ENCODE data around the gene TIPRL. TPM values are rescaled to one million over a fixed set of nuclear protein-coding genes. Genes with fewer than 3 reads are reported as not detected.
A peak's percentile ranks its signal among the peaks of the same experiment; 100 is the strongest.
"Not testable (repeated sequence)": the region's sequence is repeated elsewhere in the genome, so short reads cannot be mapped to it uniquely, and the experiment has no call there.

The TIPRL gene
- total RNA-seq, 1 donor from 2014 or later: 23.8 TPM

DNA sequence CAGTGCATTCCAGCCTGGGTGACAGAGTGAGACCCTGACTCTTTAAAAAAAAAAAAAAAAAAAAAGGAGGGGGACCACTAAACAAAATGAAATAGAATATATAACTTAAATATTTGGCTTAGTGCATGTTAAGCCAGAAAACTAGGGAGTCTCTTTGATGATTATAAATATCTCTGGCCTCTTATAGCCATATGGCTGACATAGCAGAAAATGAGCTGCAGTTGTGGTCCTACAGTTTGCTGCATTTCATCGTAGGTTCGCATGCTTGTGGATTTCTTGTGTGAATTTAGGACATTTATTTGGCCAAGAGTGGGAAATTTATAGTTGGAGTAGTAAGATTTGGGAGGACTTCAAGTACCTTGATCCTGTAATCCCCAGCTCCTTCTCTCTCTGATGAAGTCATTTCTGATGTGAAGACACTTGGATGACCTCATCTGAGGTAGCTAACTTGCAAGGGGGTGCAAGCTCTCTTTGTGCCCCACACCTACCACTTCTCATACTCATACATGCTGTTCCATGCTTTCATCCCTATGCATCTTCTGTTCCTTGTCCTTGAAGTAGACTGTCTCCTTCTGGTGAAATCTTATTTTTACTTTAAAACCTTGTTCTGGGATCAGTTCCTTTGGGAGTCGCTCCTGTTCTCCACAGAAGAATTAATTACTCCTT lies 6.4 kb upstream of the TIPRL start:
- TF ChIP-seq, protein P1, sequence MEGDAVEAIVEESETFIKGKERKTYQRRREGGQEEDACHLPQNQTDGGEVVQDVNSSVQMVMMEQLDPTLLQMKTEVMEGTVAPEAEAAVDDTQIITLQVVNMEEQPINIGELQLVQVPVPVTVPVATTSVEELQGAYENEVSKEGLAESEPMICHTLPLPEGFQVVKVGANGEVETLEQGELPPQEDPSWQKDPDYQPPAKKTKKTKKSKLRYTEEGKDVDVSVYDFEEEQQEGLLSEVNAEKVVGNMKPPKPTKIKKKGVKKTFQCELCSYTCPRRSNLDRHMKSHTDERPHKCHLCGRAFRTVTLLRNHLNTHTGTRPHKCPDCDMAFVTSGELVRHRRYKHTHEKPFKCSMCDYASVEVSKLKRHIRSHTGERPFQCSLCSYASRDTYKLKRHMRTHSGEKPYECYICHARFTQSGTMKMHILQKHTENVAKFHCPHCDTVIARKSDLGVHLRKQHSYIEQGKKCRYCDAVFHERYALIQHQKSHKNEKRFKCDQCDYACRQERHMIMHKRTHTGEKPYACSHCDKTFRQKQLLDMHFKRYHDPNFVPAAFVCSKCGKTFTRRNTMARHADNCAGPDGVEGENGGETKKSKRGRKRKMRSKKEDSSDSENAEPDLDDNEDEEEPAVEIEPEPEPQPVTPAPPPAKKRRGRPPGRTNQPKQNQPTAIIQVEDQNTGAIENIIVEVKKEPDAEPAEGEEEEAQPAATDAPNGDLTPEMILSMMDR (conservative IDR thresholded peaks at IDR 0.05; ENCODE audit: low read depth, low read length): no peak
- DNase-seq (ENCODE audit: low read depth): no peak

DNA sequence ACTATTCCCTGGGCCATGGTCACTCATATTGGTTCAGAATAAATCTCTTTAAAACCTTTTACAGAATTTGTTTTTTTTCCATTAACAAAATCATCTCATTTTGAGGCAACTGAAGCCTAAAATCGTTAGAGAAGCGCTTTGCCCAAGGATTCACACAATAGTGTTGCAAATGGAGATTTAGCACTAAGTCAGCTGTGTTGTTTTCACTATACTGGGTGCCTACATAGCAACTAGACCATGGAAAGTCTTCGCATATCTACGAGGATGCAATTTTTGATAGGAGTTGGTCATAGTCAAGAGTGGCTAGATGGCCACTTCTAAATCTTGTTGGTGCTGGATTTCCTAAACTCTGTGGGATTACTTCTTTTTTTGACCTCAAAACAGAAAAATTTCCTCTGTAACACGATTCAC lies 530 bp upstream of the TIPRL start:
- peak overlapping the region; percentile 85 for H3K4me3 ChIP-seq (ENCODE audit: low read depth, low read length)

More for the DNA sequence above, 6.4 kb upstream of the TIPRL start:
- H3K4me3 ChIP-seq (ENCODE audit: low read depth, low read length): no peak overlapping the region

DNA sequence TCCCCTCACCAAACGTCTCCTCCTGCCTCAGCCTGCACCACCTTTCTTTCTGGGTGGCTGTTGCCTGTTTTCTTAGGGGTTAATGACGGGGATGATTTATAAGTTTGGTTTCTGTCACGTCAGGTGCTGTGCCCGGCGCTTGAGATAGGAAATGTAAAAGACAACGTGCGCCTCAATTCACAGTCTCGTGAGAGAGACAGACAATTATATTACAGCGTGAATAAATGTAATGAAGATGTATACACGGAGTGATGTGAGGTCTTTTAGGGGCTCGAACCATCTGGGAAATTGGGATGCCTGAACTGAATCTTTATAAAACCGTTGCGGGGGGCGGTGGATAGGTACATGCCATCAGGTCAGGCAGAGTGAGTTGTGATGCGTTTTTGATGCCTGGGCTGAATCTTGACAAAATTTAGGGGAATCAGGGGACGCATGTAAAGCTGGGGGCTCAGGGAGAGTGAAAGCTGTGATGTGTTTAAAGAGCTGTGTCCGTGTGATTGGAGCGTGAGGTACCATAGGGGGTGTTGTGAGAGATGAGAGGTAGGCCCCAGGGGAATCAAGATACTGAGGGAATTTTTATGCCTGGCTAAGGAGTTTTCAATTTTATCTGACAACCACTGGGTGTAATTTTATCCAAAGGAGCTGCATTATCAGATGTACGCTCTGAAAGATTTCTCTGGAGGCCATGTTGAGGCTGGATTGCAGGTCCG lies 831 bp downstream of the TIPRL start:
- peak overlapping the region; percentile 85 for H3K4me3 ChIP-seq (ENCODE audit: low read depth, low read length)
- DNase-seq (ENCODE audit: low read depth): no peak
- TF ChIP-seq, protein P1 (conservative IDR thresholded peaks at IDR 0.05; ENCODE audit: low read depth, low read length): no peak

More for the DNA sequence above, 530 bp upstream of the TIPRL start:
- no peak for DNase-seq (ENCODE audit: low read depth)
- TF ChIP-seq, protein P1 (conservative IDR thresholded peaks at IDR 0.05; ENCODE audit: low read depth, low read length): no peak

DNA sequence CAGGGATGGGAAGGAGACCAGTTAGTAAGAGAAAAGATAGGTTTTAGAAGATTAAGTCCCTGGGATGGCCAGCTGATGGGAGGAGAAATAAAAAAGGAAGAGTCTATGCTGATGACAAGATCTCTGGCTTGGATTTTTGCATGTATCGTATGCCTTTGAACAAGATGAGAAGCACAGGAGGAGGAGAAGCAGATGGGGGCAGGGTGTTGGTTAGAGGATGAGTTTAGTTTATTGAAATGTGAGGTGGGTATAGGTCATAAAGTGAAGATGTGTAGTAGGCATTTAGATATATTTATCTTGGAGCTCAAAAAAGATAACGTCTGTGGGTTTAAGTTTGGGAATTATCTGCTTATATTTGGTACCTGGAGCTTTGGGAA lies 1.4 kb downstream of the TIPRL start:
- peak overlapping the region; percentile 85 for H3K4me3 ChIP-seq (ENCODE audit: low read depth, low read length)
- no peak for DNase-seq (ENCODE audit: low read depth)
- TF ChIP-seq, protein P1 (conservative IDR thresholded peaks at IDR 0.05; ENCODE audit: low read depth, low read length): no peak

DNA sequence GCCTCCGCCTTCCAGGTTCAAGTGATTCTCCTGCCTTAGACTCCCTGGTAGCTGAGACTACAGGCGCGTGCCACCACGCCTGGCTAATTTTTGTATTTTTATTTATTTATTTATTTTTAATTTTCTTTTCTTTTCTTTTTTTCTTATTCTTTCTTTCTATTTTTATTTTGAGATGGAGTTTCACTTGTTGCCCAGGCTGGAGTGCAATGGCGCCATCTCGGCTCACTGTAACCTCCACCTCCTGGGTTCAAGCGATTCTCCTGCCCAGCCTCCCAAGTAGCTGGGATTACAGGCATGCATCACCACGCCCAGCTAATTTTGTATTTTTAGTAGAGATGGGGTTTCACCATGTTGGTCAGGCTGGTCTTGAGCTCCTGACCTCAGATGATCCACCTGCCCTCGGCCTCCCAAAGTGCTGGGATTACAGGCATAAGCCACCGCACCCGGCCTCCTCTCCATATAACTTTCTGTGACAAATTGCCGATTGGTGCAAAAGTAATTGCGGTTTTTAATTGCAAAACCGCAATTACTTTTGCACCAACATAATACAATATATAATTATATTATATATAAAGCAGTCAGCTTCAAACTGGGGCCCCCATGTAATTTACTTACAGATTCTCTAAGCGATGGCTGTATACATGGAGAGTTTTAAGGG lies 2.4 kb downstream of the TIPRL start:
- DNase-seq (ENCODE audit: low read depth); H3K4me3 ChIP-seq (ENCODE audit: low read depth, low read length): not testable (repeated sequence)

DNA sequence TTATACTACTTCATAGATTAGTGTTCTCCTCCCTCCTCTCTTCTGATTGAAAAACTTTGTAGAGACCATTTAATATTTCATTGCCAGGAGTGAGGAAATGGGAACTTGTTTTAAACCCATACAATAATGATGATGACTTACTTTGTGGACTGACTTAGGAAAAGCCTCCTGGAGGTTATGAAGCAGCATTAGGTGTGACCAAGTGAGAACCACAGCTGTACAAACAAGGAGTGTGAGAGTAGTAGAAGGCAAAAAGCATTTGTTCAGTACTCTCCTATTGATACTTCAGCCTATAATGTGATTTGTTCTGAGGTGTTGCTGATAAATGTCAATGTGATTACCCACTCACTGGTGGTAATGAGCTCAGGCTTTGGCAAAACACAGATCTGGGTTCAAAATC lies 8.4 kb downstream of the TIPRL start:
- no peak for DNase-seq (ENCODE audit: low read depth)
- TF ChIP-seq, protein P1 (conservative IDR thresholded peaks at IDR 0.05; ENCODE audit: low read depth, low read length): no peak

DNA sequence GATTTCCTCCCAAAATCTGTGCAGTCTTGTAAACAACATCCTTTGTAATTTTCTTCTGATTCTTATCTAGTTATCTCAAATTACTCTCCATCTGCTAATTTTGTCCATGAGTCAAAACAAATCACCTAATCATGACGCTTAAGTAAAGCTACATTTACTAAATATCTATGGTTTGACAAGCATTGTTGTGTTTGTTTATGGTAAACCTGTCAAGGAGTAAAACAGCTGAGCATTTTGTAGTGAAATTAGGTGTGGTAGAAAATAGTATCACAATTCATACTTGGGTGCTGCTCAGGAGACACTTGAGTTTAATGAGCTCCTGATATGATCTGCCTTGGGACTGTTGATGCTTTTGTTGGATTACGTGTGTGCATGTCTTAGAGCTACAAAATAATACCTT lies 11.6 kb downstream of the TIPRL start:
- no peak overlapping the region for H3K4me3 ChIP-seq (ENCODE audit: low read depth, low read length)
- TF ChIP-seq, protein P1 (conservative IDR thresholded peaks at IDR 0.05; ENCODE audit: low read depth, low read length): no peak
- no peak for DNase-seq (ENCODE audit: low read depth)

More for the DNA sequence above, 8.4 kb downstream of the TIPRL start:
- H3K4me3 ChIP-seq (ENCODE audit: low read depth, low read length): no peak overlapping the region

All from epithelial cell of proximal tubule (primary cell).